ENCODE results near the gene DUSP8.

GRCh38 chr11:1581976-1582375 is 9.9 kb upstream of the DUSP8 start:
- no peak for TF ChIP-seq CTCF (IDR thresholded peaks at IDR 0.05 in 2 of 3, conservative IDR thresholded peaks at IDR 0.05 in 1 of 3; ENCODE audit: borderline replicate concordance in 1 of 3, insufficient read depth in 1 of 3, low read depth in 2 of 3, low read length in 2 of 3)
- TF ChIP-seq EZH2 (IDR thresholded peaks at IDR 0.05), result no peak
- TF ChIP-seq TCF7L2 (IDR thresholded peaks at IDR 0.05; ENCODE audit: borderline replicate concordance, extremely low read depth, insufficient read depth, insufficient read length), result no peak
- TF ChIP-seq EGR1 (IDR thresholded peaks at IDR 0.05; ENCODE audit: low read depth), result no peak
- no peak for TF ChIP-seq POLR2AphosphoS5 (IDR thresholded peaks at IDR 0.05; ENCODE audit: low read depth, low read length)
- TF ChIP-seq ZNF274 (IDR thresholded peaks at IDR 0.05; ENCODE audit: low read depth, low read length), result no peak
- TF ChIP-seq POLR2A (IDR thresholded peaks at IDR 0.05; ENCODE audit: borderline replicate concordance, extremely low read depth, insufficient read depth, insufficient read length), result no peak
- TF ChIP-seq, protein P1, sequence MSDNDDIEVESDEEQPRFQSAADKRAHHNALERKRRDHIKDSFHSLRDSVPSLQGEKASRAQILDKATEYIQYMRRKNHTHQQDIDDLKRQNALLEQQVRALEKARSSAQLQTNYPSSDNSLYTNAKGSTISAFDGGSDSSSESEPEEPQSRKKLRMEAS (IDR thresholded peaks at IDR 0.05), result no peak
- no peak for TF ChIP-seq JUND (IDR thresholded peaks at IDR 0.05)
- TF ChIP-seq CEBPB (IDR thresholded peaks at IDR 0.05; ENCODE audit: low read depth), result no peak
- no peak for TF ChIP-seq SP1 (IDR thresholded peaks at IDR 0.05; ENCODE audit: low read depth)
- TF ChIP-seq RAD21 (IDR thresholded peaks at IDR 0.05; ENCODE audit: low read depth), result no peak
- no peak for TF ChIP-seq ATF3 (IDR thresholded peaks at IDR 0.05)
- TF ChIP-seq REST (IDR thresholded peaks at IDR 0.05; ENCODE audit: low read depth), result no peak

All from HCT116 (cell line).